H9 (cell line): ENCODE results near the gene RHOH. TPM values are rescaled to one million over a fixed set of nuclear protein-coding genes. Genes with fewer than 3 reads are reported as not detected.

Source experiments
- DNase-seq: peaks from one replicate; pipeline ENCODE4 v3.0.0-alpha.2; 2017
- H2AFZ ChIP-seq: one replicate; pipeline ENCODE4 v1.6.1; 2013; ENCODE audit warnings: mild to moderate bottlenecking, low read length, control low read depth, moderate library complexity
- H2AK5ac ChIP-seq: 2 replicates; pipeline ENCODE4 v1.6.1; 2013; ENCODE audit warnings: low read length, control low read depth, mixed read lengths; ENCODE audit not compliant: insufficient read length
- H2BK120ac ChIP-seq: one replicate; pipeline ENCODE4 v1.6.1; 2013; ENCODE audit warnings: low read depth, mild to moderate bottlenecking, low read length, control low read depth, inconsistent platforms; ENCODE audit not compliant: poor library complexity, severe bottlenecking
- H2BK12ac ChIP-seq: 2 replicates; pipeline ENCODE4 v1.6.1; 2013; ENCODE audit warnings: low read length, control low read depth, mixed read lengths, low read depth; ENCODE audit not compliant: insufficient read length
- H2BK15ac ChIP-seq: 2 replicates; pipeline ENCODE4 v1.6.1; 2013; ENCODE audit warnings: low read depth, low read length, control low read depth
- H2BK20ac ChIP-seq: one replicate; pipeline ENCODE4 v1.6.1; 2013; ENCODE audit warnings: low read depth, mild to moderate bottlenecking, low read length, control low read depth, inconsistent platforms; ENCODE audit not compliant: poor library complexity, severe bottlenecking
- H2BK5ac ChIP-seq: 2 replicates; pipeline ENCODE4 v1.6.1; 2013; ENCODE audit warnings: low read length, control low read depth, mixed read lengths; ENCODE audit not compliant: insufficient read length
- H3K14ac ChIP-seq: 2 replicates; pipeline ENCODE4 v1.6.1; 2013; ENCODE audit warnings: low read length, control low read depth; ENCODE audit not compliant: insufficient read depth
- H3K18ac ChIP-seq: 2 replicates; pipeline ENCODE4 v1.6.1; 2013; ENCODE audit warnings: low read depth, mild to moderate bottlenecking, mixed read lengths, low read length, control low read depth; ENCODE audit not compliant: insufficient read length
- H3K23ac ChIP-seq: 2 replicates; pipeline ENCODE4 v1.6.1; 2013; ENCODE audit warnings: low read length, control low read depth, mixed read lengths, low read depth; ENCODE audit not compliant: insufficient read length
- H3K23me2 ChIP-seq: 2 replicates; pipeline ENCODE4 v1.6.1; 2013; ENCODE audit warnings: low read depth, mild to moderate bottlenecking, mixed read lengths, low read length, control low read depth; ENCODE audit not compliant: insufficient read length, poor library complexity, severe bottlenecking
- H3K27ac ChIP-seq: 2 replicates; pipeline ENCODE4 v1.5.1; 2013; ENCODE audit warnings: low read length, control low read depth, mixed read lengths, low read depth; ENCODE audit not compliant: insufficient read length
- H3K27me3 ChIP-seq: 2 replicates; pipeline ENCODE4 v1.6.1; 2013; ENCODE audit warnings: low read length, control low read depth, inconsistent platforms; ENCODE audit not compliant: insufficient read depth
- H3K4ac ChIP-seq: 2 replicates; pipeline ENCODE4 v1.6.1; 2013; ENCODE audit warnings: low read depth, mild to moderate bottlenecking, control low read depth, inconsistent platforms, low read length, moderate library complexity
- H3K4me1 ChIP-seq: 2 replicates; pipeline ENCODE4 v1.6.1; 2013; ENCODE audit warnings: low read length, control low read depth, inconsistent platforms; ENCODE audit not compliant: insufficient read depth
- H3K4me2 ChIP-seq: 2 replicates; pipeline ENCODE4 v1.6.1; 2013; ENCODE audit warnings: low read length, control low read depth, mixed read lengths; ENCODE audit not compliant: insufficient read length, insufficient read depth
- H3K56ac ChIP-seq: 2 replicates; pipeline ENCODE4 v1.6.1; 2013; ENCODE audit warnings: low read depth, mild to moderate bottlenecking, mixed read lengths, low read length, control low read depth; ENCODE audit not compliant: insufficient read length
- H3K79me1 ChIP-seq: 2 replicates; pipeline ENCODE4 v1.6.1; 2013; ENCODE audit warnings: low read depth, mild to moderate bottlenecking, moderate library complexity, low read length, control low read depth, inconsistent platforms; ENCODE audit not compliant: insufficient read depth, poor library complexity, severe bottlenecking
- H3K79me2 ChIP-seq: 2 replicates; pipeline ENCODE4 v1.6.1; 2013; ENCODE audit warnings: low read length, control low read depth, inconsistent platforms; ENCODE audit not compliant: insufficient read depth
- H3K9ac ChIP-seq: 2 replicates; pipeline ENCODE4 v1.6.1; 2013; ENCODE audit warnings: low read length, control low read depth, mixed read lengths; ENCODE audit not compliant: insufficient read length; ENCODE audit errors: extremely low read depth
- H3K9me3 ChIP-seq: one replicate; pipeline ENCODE4 v1.6.1; 2013; ENCODE audit warnings: low read depth, low read length, inconsistent platforms; ENCODE audit not compliant: control insufficient read depth
- H3T11ph ChIP-seq: one replicate; pipeline ENCODE4 v1.6.1; 2013; ENCODE audit warnings: mild to moderate bottlenecking, low read length, control low read depth, inconsistent platforms
- H4K20me1 ChIP-seq: one replicate; pipeline ENCODE4 v1.6.1; 2013; ENCODE audit not compliant: control insufficient read depth, insufficient read length, insufficient read depth
- H4K5ac ChIP-seq: 2 replicates; pipeline ENCODE4 v1.6.1; 2013; ENCODE audit warnings: low read depth, mild to moderate bottlenecking, mixed read lengths, low read length, control low read depth; ENCODE audit not compliant: insufficient read length
- H4K8ac ChIP-seq: replicated peaks from 2 replicates; pipeline ENCODE4 v1.6.1; 2013; ENCODE audit warnings: low read length, control low read depth, mixed read lengths, low read depth; ENCODE audit not compliant: insufficient read length
- H4K91ac ChIP-seq: 2 replicates; pipeline ENCODE4 v1.6.1; 2013; ENCODE audit warnings: low read depth, mild to moderate bottlenecking, moderate library complexity, mixed read lengths, low read length, control low read depth; ENCODE audit not compliant: insufficient read length
- H3K27ac Mint-ChIP-seq, 3 experiments: 2 replicates in 2 of 3; 3 replicates in 1 of 3; pipeline ENCODE4 v1.8.0; 2020 to 2021; ENCODE audit warnings: mixed read lengths in 3 of 3, mild to moderate bottlenecking in 1 of 3, moderate library complexity in 1 of 3
- H3K27me3 Mint-ChIP-seq: 2 replicates; pipeline ENCODE4 v1.8.0; 2021; ENCODE audit warnings: low read depth, mild to moderate bottlenecking, moderate library complexity, mixed read lengths
- H3K36me3 Mint-ChIP-seq, 3 experiments: 2 replicates in 2 of 3; 3 replicates in 1 of 3; pipeline ENCODE4 v1.8.0; 2020 to 2021; ENCODE audit warnings: low read depth in 3 of 3, mixed read lengths in 3 of 3; ENCODE audit not compliant: insufficient read depth in 1 of 3
- H3K4me1 Mint-ChIP-seq, 2 experiments: 2 replicates each; pipeline ENCODE4 v1.8.0; 2020; ENCODE audit warnings: mixed read lengths in 2 of 2
- H3K4me3 Mint-ChIP-seq, 2 experiments: 2 replicates in 1 of 2; 3 replicates in 1 of 2; pipeline ENCODE4 v1.8.0; 2020 to 2021; ENCODE audit warnings: mild to moderate bottlenecking in 2 of 2, mixed read lengths in 2 of 2, moderate library complexity in 1 of 2
- H3K9me3 Mint-ChIP-seq, 2 experiments: 2 replicates in 1 of 2; 3 replicates in 1 of 2; pipeline ENCODE4 v1.8.0; 2020; ENCODE audit warnings: mild to moderate bottlenecking in 2 of 2, mixed read lengths in 2 of 2, moderate library complexity in 1 of 2
- WGBS: extraction: QIAGEN DNeasy Blood & Tissue Kit; methylation state at CpG from one replicate; pipeline ENCODE4 v1.1.7; 2013; ENCODE audit warnings: missing lambda C conversion rate, low lambda C conversion rate, mixed read lengths; ENCODE audit not compliant: insufficient read length; ENCODE audit errors: extremely low coverage; 5-methylcytosine and 5-hydroxymethylcytosine counted together
- total RNA-seq: library from RNA; stranded (reverse); gene quantifications from 2 replicates; pipeline ENCODE4 v1.2.1, GENCODE V29; 2021
- TF ChIP-seq, protein P1 (sequence below): fragments of 200-600 bp; sonication (generic); conservative IDR thresholded peaks from 3 replicates; pipeline ENCODE4 v1.8.0; 2021; ENCODE audit warnings: antibody characterized with exemption, mild to moderate bottlenecking

RHOH gene
- total RNA-seq, 1 experiment from 2014 or later = 7.1 TPM

DNA sequence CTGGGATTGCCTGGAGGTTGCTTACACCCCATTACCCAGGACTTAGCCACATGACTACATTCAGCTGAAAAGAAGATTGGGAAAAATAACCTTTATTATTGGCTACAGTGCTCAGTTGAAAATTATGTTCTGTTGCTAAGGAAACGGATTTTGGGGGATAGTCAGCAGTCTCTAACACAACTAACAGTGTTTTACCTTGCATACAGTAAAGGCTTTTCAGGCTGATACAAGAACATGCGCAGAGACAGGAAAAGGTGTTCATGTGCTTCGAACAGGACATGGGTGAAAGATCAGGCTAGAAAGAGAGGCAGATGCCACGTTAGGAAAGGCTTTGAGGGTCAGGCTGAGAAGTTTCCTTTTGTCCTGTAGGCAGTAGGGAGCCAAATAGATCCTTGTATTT, 14.8 kb upstream of the RHOH start:
- H3K79me1 ChIP-seq = no peaks in the 10 kb centered on the region
- H3K18ac ChIP-seq = no peak overlapping the region
- no peak overlapping the region for H3K4me3 Mint-ChIP-seq
- H3K4me1 ChIP-seq = peaks cover 2% of the 10 kb centered on the region; the same call in 1 of the 2 replicates
- no peak overlapping the region for H3T11ph ChIP-seq
- no peak overlapping the region for H2BK120ac ChIP-seq
- no peaks in the 10 kb centered on the region for H3K9me3 Mint-ChIP-seq
- WGBS = no CpG with 5 or more reads among the region's 4 CpGs
- no peak overlapping the region for H2AK5ac ChIP-seq
- DNase-seq = no peak
- no peak overlapping the region for H3K14ac ChIP-seq
- no peak overlapping the region for H3K27ac Mint-ChIP-seq
- no peaks in the 10 kb centered on the region for H4K20me1 ChIP-seq
- no peak overlapping the region for H2BK12ac ChIP-seq
- no peak overlapping the region for H2BK5ac ChIP-seq
- no peak overlapping the region for H3K9ac ChIP-seq
- no peak overlapping the region for H4K5ac ChIP-seq
- no peak overlapping the region for H2BK20ac ChIP-seq
- TF ChIP-seq, protein P1, sequence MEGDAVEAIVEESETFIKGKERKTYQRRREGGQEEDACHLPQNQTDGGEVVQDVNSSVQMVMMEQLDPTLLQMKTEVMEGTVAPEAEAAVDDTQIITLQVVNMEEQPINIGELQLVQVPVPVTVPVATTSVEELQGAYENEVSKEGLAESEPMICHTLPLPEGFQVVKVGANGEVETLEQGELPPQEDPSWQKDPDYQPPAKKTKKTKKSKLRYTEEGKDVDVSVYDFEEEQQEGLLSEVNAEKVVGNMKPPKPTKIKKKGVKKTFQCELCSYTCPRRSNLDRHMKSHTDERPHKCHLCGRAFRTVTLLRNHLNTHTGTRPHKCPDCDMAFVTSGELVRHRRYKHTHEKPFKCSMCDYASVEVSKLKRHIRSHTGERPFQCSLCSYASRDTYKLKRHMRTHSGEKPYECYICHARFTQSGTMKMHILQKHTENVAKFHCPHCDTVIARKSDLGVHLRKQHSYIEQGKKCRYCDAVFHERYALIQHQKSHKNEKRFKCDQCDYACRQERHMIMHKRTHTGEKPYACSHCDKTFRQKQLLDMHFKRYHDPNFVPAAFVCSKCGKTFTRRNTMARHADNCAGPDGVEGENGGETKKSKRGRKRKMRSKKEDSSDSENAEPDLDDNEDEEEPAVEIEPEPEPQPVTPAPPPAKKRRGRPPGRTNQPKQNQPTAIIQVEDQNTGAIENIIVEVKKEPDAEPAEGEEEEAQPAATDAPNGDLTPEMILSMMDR = no peak
- H3K56ac ChIP-seq = no peak overlapping the region
- H3K79me2 ChIP-seq = no peaks in the 10 kb centered on the region
- no peak overlapping the region for H3K23ac ChIP-seq
- no peaks in the 10 kb centered on the region for H3K27me3 ChIP-seq
- no peaks in the 10 kb centered on the region for H3K36me3 Mint-ChIP-seq
- no peaks in the 10 kb centered on the region for H3K23me2 ChIP-seq
- no peak overlapping the region for H4K8ac ChIP-seq
- H2AFZ ChIP-seq = no peak overlapping the region
- H3K27ac ChIP-seq = no peak overlapping the region
- H3K27me3 Mint-ChIP-seq = no peaks in the 10 kb centered on the region
- no peak overlapping the region for H3K4me2 ChIP-seq
- H3K4me1 Mint-ChIP-seq = peaks cover 19 to 21% of the 10 kb centered on the region in 2 experiments
- no peaks in the 10 kb centered on the region for H3K9me3 ChIP-seq
- no peak overlapping the region for H3K4ac ChIP-seq
- no peak overlapping the region for H2BK15ac ChIP-seq
- no peak overlapping the region for H4K91ac ChIP-seq
